ENCODE data around the gene AACS. TPM values are rescaled to one million over a fixed set of nuclear protein-coding genes. Genes with fewer than 3 reads are reported as not detected.
"Not testable (repeated sequence)": the region's sequence is repeated elsewhere in the genome, so short reads cannot be mapped to it uniquely, and the experiment has no call there.

AACS gene
- polyA plus RNA-seq, 3 donors: 4.7 to 7.9 (median 5.1) TPM

GRCh38 chr12:125061229-125061628, 4.0 kb upstream of the AACS start:
- Histone ChIP-seq H2AFZ (ENCODE audit: insufficient read depth, low read depth, low read length, poor library complexity, severe bottlenecking) (no peak overlapping the region), H3K36me3 (replicated peaks in 1 of 2; ENCODE audit: control insufficient read depth in 1 of 2, insufficient read depth in 2 of 2, low read length in 2 of 2) (no peaks in the 10 kb centered on the region), H4K20me1 (ENCODE audit: insufficient read depth, low read length) (no peaks in the 10 kb centered on the region), H3K9ac (ENCODE audit: insufficient read depth, low read length, poor library complexity, severe bottlenecking) (no peak overlapping the region), H3K27ac (ENCODE audit: low read depth in 1 of 2, low read length in 2 of 2) (no peak overlapping the region), H3K4me3 (replicated peaks in 1 of 3; ENCODE audit: low read depth in 2 of 3, low read length in 3 of 3) (no peak overlapping the region), H3K4me1 (ENCODE audit: control insufficient read depth in 1 of 2, insufficient read depth in 2 of 2, low read length in 2 of 2) (peaks cover 12 to 17% of the 10 kb centered on the region in 2 donors), H3K4me2 (replicated peaks; ENCODE audit: extremely low read depth, low read length, poor library complexity, severe bottlenecking) (no peak overlapping the region), H3K79me2 (ENCODE audit: insufficient read depth, low read length) (no peaks in the 10 kb centered on the region), H3K9me3 (replicated peaks in 1 of 2; ENCODE audit: control insufficient read depth in 1 of 2, insufficient read depth in 1 of 2, low read length in 2 of 2) (peaks cover 0 to 3% of the 10 kb centered on the region in 2 donors), H3K27me3 (ENCODE audit: control insufficient read depth in 2 of 2, insufficient read depth in 2 of 2, low read length in 2 of 2) (peaks cover 3 to 11% of the 10 kb centered on the region in 2 donors)
- TF ChIP-seq CTCF (IDR thresholded peaks at IDR 0.05): no peak
- Mint-ChIP-seq H3K9me3 (peaks cover 0 to 12% (median 8%) of the 10 kb centered on the region in 7 donors), H3K27ac (no peak overlapping the region), H3K36me3 (no peaks in the 10 kb centered on the region), H3K4me1 (peaks cover 13% of the 10 kb centered on the region), H3K27me3 (ENCODE audit: low read depth in 3 of 3) (peaks cover 17 to 26% (median 18%) of the 10 kb centered on the region in 3 donors), H3K4me3 (no peak overlapping the region)
- intact Hi-C loops (cut with micrococcal nuclease): loop anchor here in 1 of 2 donors (5.0 kb wide), 1 partner anchor 64 kb away; no protein-coding TSS in a partner anchor
- DNase-seq: no peak
- WGBS (ENCODE audit: insufficient coverage): no CpG with 5 or more reads among the region's 3 CpGs

GRCh38 chr12:125063522-125063921, 1.7 kb upstream of the AACS start:
- H3K9ac ChIP-seq (ENCODE audit: insufficient read depth, low read length, poor library complexity, severe bottlenecking); H3K36me3 Mint-ChIP-seq; H3K9me3 ChIP-seq (replicated peaks in 1 of 2; ENCODE audit: control insufficient read depth in 1 of 2, insufficient read depth in 1 of 2, low read length in 2 of 2); H3K27ac Mint-ChIP-seq; H3K4me2 ChIP-seq (replicated peaks; ENCODE audit: extremely low read depth, low read length, poor library complexity, severe bottlenecking); H3K27ac ChIP-seq (ENCODE audit: low read depth in 1 of 2, low read length in 2 of 2); H3K4me3 ChIP-seq (replicated peaks in 1 of 3; ENCODE audit: low read depth in 2 of 3, low read length in 3 of 3); H2AFZ ChIP-seq (ENCODE audit: insufficient read depth, low read depth, low read length, poor library complexity, severe bottlenecking); H4K20me1 ChIP-seq (ENCODE audit: insufficient read depth, low read length); H3K36me3 ChIP-seq (replicated peaks in 1 of 2; ENCODE audit: control insufficient read depth in 1 of 2, insufficient read depth in 2 of 2, low read length in 2 of 2); H3K4me3 Mint-ChIP-seq; DNase-seq; H3K79me2 ChIP-seq (ENCODE audit: insufficient read depth, low read length): not testable (repeated sequence)
- Mint-ChIP-seq H3K9me3 (peaks cover 0 to 12% (median 8%) of the 10 kb centered on the region in 7 donors), H3K27me3 (ENCODE audit: low read depth in 3 of 3) (peaks cover 16 to 20% (median 17%) of the 10 kb centered on the region in 3 donors), H3K4me1 (peaks cover 21% of the 10 kb centered on the region)
- intact Hi-C loops (cut with micrococcal nuclease): loop anchor here in 1 of 2 donors (5.0 kb wide), 1 partner anchor 66 kb away; no protein-coding TSS in a partner anchor
- WGBS (ENCODE audit: insufficient coverage): 93% methylated on average over 2 of the region's 4 CpGs
- Histone ChIP-seq H3K4me1 (ENCODE audit: control insufficient read depth in 1 of 2, insufficient read depth in 2 of 2, low read length in 2 of 2) (peaks cover 12 to 18% of the 10 kb centered on the region in 2 donors), H3K27me3 (ENCODE audit: control insufficient read depth in 2 of 2, insufficient read depth in 2 of 2, low read length in 2 of 2) (peaks cover 3 to 11% of the 10 kb centered on the region in 2 donors)
